Measurements from ENCODE around the gene BRIX1. TPM values are rescaled to one million over a fixed set of nuclear protein-coding genes. Genes with fewer than 3 reads are reported as not detected.

BRIX1 gene
- total and polyA plus RNA-seq, 9 of the 15 experiments (the other 6 are each of a cell fraction or from before 2014, with no cell fraction given): 115 to 193 (median 159) TPM

- no peak for TF ChIP-seq HES1 (IDR thresholded peaks at IDR 0.05; ENCODE audit: low read depth)
- TF ChIP-seq ZNF717 (CRISPR knock-in tag; IDR thresholded peaks at IDR 0.05): no peak
- TF ChIP-seq POLR2G (IDR thresholded peaks at IDR 0.05; ENCODE audit: low read depth, low read length): 0 out of 2 replicates have a peak, but pooled peaks have one; percentile 17
- TF ChIP-seq NCOA2 (IDR thresholded peaks at IDR 0.05; ENCODE audit: partially characterized antibody in 2 of 2): no peak
- peak; percentile 90 for TF ChIP-seq ZNF121 (CRISPR knock-in tag; conservative IDR thresholded peaks at IDR 0.05)
These were observed 2.5 kb downstream of the BRIX1 start (continued) for GRCh38 chr5:34918025-34918424.

DNA sequence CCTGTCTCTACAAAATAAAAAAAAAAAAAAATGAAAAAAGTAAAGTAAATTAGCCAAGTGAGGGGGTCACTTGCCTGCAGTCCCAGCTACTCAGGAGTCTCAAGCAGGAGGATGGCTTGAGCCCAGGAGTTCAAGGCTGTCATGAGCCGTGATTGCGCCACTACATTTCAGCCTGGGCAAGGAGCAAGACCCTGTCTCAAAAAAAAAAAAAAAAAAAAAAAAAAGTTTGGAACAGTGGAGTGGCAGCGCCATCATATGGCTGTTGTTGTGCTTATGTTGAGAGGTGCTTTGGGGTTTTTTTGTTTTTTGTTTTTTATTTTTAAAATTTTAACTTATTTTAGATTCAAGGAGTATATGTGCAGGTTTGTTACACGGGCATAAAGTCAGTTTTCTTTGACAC is 3.6 kb downstream of the BRIX1 start:
- peaks cover 9 to 18% of the 10 kb centered on the region in 2 experiments for H3K4me1 ChIP-seq (replicated peaks in 1 of 2; ENCODE audit: control insufficient read depth in 2 of 2, insufficient read depth in 2 of 2, low read length in 2 of 2)
- 63% methylated on average over 4 of the region's 4 CpGs for WGBS (ENCODE audit: insufficient coverage, low coverage, missing lambda C conversion rate)
- intact Hi-C loops (cut with micrococcal nuclease): loop anchor here (5.0 kb wide), 2 partner anchors 83 to 222 kb away; no protein-coding TSS in a partner anchor
- TF ChIP-seq ZNF24 (IDR thresholded peaks at IDR 0.05) (no peak), SMARCA4 (IDR thresholded peaks at IDR 0.05) (peak; percentile 24; the same call in 1 of the 2 replicates), KHSRP (IDR thresholded peaks at IDR 0.05) (no peak), CEBPB (tag; IDR thresholded peaks at IDR 0.05) (peak; percentile 90)
- TF ChIP-seq, protein P1, sequence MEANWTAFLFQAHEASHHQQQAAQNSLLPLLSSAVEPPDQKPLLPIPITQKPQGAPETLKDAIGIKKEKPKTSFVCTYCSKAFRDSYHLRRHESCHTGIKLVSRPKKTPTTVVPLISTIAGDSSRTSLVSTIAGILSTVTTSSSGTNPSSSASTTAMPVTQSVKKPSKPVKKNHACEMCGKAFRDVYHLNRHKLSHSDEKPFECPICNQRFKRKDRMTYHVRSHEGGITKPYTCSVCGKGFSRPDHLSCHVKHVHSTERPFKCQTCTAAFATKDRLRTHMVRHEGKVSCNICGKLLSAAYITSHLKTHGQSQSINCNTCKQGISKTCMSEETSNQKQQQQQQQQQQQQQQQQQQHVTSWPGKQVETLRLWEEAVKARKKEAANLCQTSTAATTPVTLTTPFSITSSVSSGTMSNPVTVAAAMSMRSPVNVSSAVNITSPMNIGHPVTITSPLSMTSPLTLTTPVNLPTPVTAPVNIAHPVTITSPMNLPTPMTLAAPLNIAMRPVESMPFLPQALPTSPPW (CRISPR knock-in tag; IDR thresholded peaks at IDR 0.05): peak; percentile 24; the same call in 1 of the 2 replicates
- TF ChIP-seq, protein P2, sequence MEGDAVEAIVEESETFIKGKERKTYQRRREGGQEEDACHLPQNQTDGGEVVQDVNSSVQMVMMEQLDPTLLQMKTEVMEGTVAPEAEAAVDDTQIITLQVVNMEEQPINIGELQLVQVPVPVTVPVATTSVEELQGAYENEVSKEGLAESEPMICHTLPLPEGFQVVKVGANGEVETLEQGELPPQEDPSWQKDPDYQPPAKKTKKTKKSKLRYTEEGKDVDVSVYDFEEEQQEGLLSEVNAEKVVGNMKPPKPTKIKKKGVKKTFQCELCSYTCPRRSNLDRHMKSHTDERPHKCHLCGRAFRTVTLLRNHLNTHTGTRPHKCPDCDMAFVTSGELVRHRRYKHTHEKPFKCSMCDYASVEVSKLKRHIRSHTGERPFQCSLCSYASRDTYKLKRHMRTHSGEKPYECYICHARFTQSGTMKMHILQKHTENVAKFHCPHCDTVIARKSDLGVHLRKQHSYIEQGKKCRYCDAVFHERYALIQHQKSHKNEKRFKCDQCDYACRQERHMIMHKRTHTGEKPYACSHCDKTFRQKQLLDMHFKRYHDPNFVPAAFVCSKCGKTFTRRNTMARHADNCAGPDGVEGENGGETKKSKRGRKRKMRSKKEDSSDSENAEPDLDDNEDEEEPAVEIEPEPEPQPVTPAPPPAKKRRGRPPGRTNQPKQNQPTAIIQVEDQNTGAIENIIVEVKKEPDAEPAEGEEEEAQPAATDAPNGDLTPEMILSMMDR (IDR thresholded peaks at IDR 0.05 in 2 of 3, conservative IDR thresholded peaks at IDR 0.05 in 1 of 3; ENCODE audit: insufficient read depth in 2 of 3, low read depth in 1 of 3, low read length in 3 of 3): peak; percentile 25 to 60 (median 47); a peak in 3 of 6 replicates
- TF ChIP-seq, protein P3, sequence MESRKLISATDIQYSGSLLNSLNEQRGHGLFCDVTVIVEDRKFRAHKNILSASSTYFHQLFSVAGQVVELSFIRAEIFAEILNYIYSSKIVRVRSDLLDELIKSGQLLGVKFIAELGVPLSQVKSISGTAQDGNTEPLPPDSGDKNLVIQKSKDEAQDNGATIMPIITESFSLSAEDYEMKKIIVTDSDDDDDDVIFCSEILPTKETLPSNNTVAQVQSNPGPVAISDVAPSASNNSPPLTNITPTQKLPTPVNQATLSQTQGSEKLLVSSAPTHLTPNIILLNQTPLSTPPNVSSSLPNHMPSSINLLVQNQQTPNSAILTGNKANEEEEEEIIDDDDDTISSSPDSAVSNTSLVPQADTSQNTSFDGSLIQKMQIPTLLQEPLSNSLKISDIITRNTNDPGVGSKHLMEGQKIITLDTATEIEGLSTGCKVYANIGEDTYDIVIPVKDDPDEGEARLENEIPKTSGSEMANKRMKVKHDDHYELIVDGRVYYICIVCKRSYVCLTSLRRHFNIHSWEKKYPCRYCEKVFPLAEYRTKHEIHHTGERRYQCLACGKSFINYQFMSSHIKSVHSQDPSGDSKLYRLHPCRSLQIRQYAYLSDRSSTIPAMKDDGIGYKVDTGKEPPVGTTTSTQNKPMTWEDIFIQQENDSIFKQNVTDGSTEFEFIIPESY (CRISPR knock-in tag; IDR thresholded peaks at IDR 0.05): peak; percentile 86
- TF ChIP-seq, protein P4, sequence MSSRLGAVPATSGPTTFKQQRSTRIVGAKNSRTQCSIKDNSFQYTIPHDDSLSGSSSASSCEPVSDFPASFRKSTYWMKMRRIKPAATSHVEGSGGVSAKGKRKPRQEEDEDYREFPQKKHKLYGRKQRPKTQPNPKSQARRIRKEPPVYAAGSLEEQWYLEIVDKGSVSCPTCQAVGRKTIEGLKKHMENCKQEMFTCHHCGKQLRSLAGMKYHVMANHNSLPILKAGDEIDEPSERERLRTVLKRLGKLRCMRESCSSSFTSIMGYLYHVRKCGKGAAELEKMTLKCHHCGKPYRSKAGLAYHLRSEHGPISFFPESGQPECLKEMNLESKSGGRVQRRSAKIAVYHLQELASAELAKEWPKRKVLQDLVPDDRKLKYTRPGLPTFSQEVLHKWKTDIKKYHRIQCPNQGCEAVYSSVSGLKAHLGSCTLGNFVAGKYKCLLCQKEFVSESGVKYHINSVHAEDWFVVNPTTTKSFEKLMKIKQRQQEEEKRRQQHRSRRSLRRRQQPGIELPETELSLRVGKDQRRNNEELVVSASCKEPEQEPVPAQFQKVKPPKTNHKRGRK (tag; IDR thresholded peaks at IDR 0.05): 0 out of 2 replicates have a peak, but pooled peaks have one; percentile 15

More for the DNA sequence above, 3.6 kb downstream of the BRIX1 start:
- ChIA-PET CTCF (ENCODE audit: low intra/inter-chr PET ratio) (interaction anchor here (1.6 kb wide), 1 partner anchor 432 kb away, joined by 3 read pairs; no protein-coding TSS in a partner anchor), POLR2A (interaction anchor here (6.4 kb wide), 1 partner anchor 10 kb away, joined by 67 read pairs; the partner anchor contains the start of gene DNAJC21)
- no peaks in the 10 kb centered on the region for H3K9me3 ChIP-seq (replicated peaks; ENCODE audit: control insufficient read depth, insufficient read depth, low read depth, low read length)
- H3K79me2 ChIP-seq (ENCODE audit: control insufficient read depth, insufficient read depth, low read length): peaks cover 85% of the 10 kb centered on the region
- peaks cover 8% of the 10 kb centered on the region for H4K20me1 ChIP-seq (replicated peaks; ENCODE audit: control insufficient read depth, insufficient read depth, low read length)
- no peak overlapping the region for H3K4me2 ChIP-seq (ENCODE audit: insufficient read depth, low read length)
- H3K36me3 ChIP-seq (ENCODE audit: control insufficient read depth, insufficient read depth, low read length): peaks cover 81% of the 10 kb centered on the region
- peak in 1 of 4 experiments; percentile 36 for DNase-seq (ENCODE audit: extremely low read depth in 1 of 4, low spot score in 3 of 4)
- in situ Hi-C loops (cut with MboI): loop anchor here (25.0 kb wide), 1 partner anchor 1457 kb away; no protein-coding TSS in a partner anchor
- no peak overlapping the region for H3K4me3 ChIP-seq
- no peaks in the 10 kb centered on the region for H3K27me3 ChIP-seq (ENCODE audit: control insufficient read depth in 2 of 2, insufficient read depth in 2 of 2, low read length in 2 of 2)
- no peaks in the 10 kb centered on the region for H3K9me1 ChIP-seq (ENCODE audit: control insufficient read depth, insufficient read depth, low read length)
- H2AFZ ChIP-seq (ENCODE audit: low read depth, low read length): no peak overlapping the region
- no peak for ATAC-seq
- FAIRE-seq: no peak
- H3K27ac ChIP-seq (ENCODE audit: extremely low read depth, low read depth, low read length): peak overlapping the region; percentile 24; the same call in 1 of the 3 replicates
- H3K9ac ChIP-seq (ENCODE audit: insufficient read depth in 1 of 2, low read depth in 2 of 2, low read length in 2 of 2): 0 out of 4 replicates have a peak overlapping the region, but pooled peaks of 1 of the 2 experiments have one; percentile 2
- BruUV-seq (replicated peaks): no TSS peak

All from K562 (cell line).